Adrenal gland (tissue), 12 donors: ENCODE data around the gene SDHAF4. TPM values are rescaled to one million over a fixed set of nuclear protein-coding genes. Genes with fewer than 3 reads are reported as not detected.

Source experiments
- DNase-seq, 7 donors: peaks; one replicate each; pipeline ENCODE4 v3.0.0-alpha.2; 2019 to 2020
- H3K27ac ChIP-seq, 5 donors: fragments of 200-600 bp; sonication (generic) in 4 of 5; 1 replicate in 3 of 5; 2 replicates in 2 of 5; pipeline versions ENCODE4 v1.5.1 to v1.8.0; 2016 to 2020; ENCODE audit warnings: mild to moderate bottlenecking in 1 of 5
- H3K27me3 ChIP-seq: fragments of 200-600 bp; 2 replicates; pipeline ENCODE4 v1.8.0; 2021
- H3K36me3 ChIP-seq, 2 donors: fragments of 200-600 bp; replicated peaks in 1 of 2; 1 replicate in 1 of 2; 2 replicates in 1 of 2; pipeline versions ENCODE4 v1.5.1 to v1.8.0; 2018 to 2022
- H3K4me1 ChIP-seq, 2 donors: fragments of 200-600 bp; replicated peaks in 1 of 2; 1 replicate in 1 of 2; 2 replicates in 1 of 2; pipeline versions ENCODE4 v1.5.1 to v1.8.0; 2018 to 2021
- H3K4me3 ChIP-seq, 4 donors: fragments of 200-600 bp; sonication (generic) in 3 of 4; one replicate each; pipeline ENCODE4 v1.5.1; 2016 to 2018
- H3K9me3 ChIP-seq, 3 donors: fragments of 200-600 bp; sonication (generic) in 1 of 3; replicated peaks in 1 of 3; 1 replicate in 2 of 3; 2 replicates in 1 of 3; pipeline versions ENCODE4 v1.5.1 to v1.8.0; 2016 to 2021
- POLR2A ChIP-seq, 2 donors: fragments of 450-650 bp; IDR thresholded peaks; one replicate each; pipeline ENCODE4 v1.6.1; 2017; ENCODE audit warnings: antibody characterized with exemption in 2 of 2, mild to moderate bottlenecking in 2 of 2, moderate library complexity in 1 of 2
- WGBS, 4 donors: extraction: QIAGEN DNeasy Blood & Tissue Kit in 2 of 4; methylation state at CpG; one replicate each; pipeline versions ENCODE4 v1.1.5 to v1.1.7; 2013 to 2017; 5-methylcytosine and 5-hydroxymethylcytosine counted together
- intact Hi-C, 2 donors: fragments of 100-400 bp; cut with DNase I; formaldehyde crosslinking; loops; one replicate each; pipeline versions ENCODE4 v1.14.1 to v1.15.0; 2022 to 2023
- polyA plus RNA-seq, 3 donors: library from polyadenylated mRNA; stranded (reverse); fragments of 200-250 nt in 2 of 3; fragments of 350-450 nt in 1 of 3; fragmentation: Illumina TruSeq in 1 of 3; extraction: RNeasy Lipid Tissue Mini Kit (QIAGEN cat#74804) in 1 of 3; gene quantifications; one replicate each; pipeline ENCODE4 v1.2.3, GENCODE V29; 2013 to 2014
- total RNA-seq, 9 donors: library from RNA; depleted of rRNA in 4 of 9; stranded (reverse); fragments of >200 nt in 4 of 9; fragments of 120-200 nt in 1 of 9; fragmentation: NEBNext Ultra II Directional in 1 of 9; extraction: Animal tissue kit (Norgen Biotek cat#: 25700) in 1 of 9; gene quantifications; one replicate each; pipeline versions ENCODE4 v1.1.0 to v1.2.4, GENCODE V29; 2013 to 2023
- TF ChIP-seq, protein P1 (sequence below), 6 experiments: fragments of 450-650 bp in 4 of 6; fragments of 200-600 bp in 2 of 6; sonication (generic) in 1 of 6; IDR thresholded peaks; 1 replicate in 5 of 6; 2 replicates in 1 of 6; pipeline versions ENCODE4 v1.5.1 to v1.8.0; 2016 to 2021; ENCODE audit warnings: antibody characterized with exemption in 6 of 6, mild to moderate bottlenecking in 2 of 6, moderate library complexity in 1 of 6
- donor health status: healthy with polysubstance abuse.
- donor health status: Bipolar disorder and iron deficiency.
- donor health status: DM: yes; HTN: yes; CAD: no.
- donor health status: DM: no; HTN: no; CAD: no.
- donor health status: DM: no; HTN: no; CAD: no.
- donor health status: DM: yes; HTN: yes; CAD: no.

The SDHAF4 gene
- total and polyA plus RNA-seq, 12 donors = 4.2 to 47.2 (median 16.9) TPM

DNA sequence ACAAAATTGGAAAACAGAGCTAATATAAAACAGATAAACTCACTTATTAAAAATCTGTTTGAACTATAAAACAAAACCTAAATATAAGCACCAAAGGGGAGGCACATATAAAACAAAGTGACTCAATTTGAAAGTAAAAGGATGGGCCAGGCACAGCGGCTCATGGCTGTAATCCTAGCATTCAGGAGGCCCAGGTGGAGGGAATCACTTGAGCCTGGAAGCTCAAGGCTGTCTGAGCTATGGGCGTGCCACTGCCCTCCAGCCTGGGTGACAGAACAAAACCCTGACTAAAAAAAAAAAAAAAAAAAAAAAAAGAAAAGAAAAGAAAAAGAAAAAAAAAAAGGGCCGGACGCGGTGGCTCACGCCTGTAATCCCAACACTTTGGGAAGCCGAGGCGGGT lies 69.9 kb downstream of the SDHAF4 start:
- Histone ChIP-seq H3K4me1 (no peaks in the 10 kb centered on the region), H3K27ac (no peak overlapping the region), H3K9me3 (no peaks in the 10 kb centered on the region), H3K4me3 (no peak overlapping the region), H3K36me3 (no peaks in the 10 kb centered on the region), H3K27me3 (no peaks in the 10 kb centered on the region)
- DNase-seq = no peak
- TF ChIP-seq POLR2A (IDR thresholded peaks at IDR 0.05) = no peak
- TF ChIP-seq, protein P1, sequence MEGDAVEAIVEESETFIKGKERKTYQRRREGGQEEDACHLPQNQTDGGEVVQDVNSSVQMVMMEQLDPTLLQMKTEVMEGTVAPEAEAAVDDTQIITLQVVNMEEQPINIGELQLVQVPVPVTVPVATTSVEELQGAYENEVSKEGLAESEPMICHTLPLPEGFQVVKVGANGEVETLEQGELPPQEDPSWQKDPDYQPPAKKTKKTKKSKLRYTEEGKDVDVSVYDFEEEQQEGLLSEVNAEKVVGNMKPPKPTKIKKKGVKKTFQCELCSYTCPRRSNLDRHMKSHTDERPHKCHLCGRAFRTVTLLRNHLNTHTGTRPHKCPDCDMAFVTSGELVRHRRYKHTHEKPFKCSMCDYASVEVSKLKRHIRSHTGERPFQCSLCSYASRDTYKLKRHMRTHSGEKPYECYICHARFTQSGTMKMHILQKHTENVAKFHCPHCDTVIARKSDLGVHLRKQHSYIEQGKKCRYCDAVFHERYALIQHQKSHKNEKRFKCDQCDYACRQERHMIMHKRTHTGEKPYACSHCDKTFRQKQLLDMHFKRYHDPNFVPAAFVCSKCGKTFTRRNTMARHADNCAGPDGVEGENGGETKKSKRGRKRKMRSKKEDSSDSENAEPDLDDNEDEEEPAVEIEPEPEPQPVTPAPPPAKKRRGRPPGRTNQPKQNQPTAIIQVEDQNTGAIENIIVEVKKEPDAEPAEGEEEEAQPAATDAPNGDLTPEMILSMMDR (IDR thresholded peaks at IDR 0.05) = no peak
- 92 to 96% (median 94%) methylated on average over 8 of the region's 8 CpGs for WGBS, 4 donors
- intact Hi-C loops = no loop called here

DNA sequence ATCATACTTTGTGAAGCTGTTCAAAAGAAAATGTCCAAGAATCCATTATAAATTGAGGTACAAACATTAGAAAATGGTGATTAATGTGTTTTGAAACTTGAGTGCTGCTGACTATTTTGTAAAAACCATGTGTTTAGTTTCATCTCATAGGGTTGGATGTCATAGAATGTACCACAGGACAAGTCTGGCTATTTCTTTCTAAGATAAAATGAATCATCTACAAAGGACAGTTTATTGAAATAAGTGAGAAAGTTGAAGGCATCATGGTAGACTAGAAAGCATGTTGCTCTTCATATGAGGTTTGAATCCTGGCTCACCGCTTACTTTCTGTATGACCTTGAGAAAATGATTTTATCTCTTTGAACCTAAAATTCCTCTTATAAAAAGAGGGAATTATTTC lies 71.7 kb downstream of the SDHAF4 start:
- H3K9me3 ChIP-seq = no peaks in the 10 kb centered on the region
- no peak overlapping the region for H3K27ac ChIP-seq
- no peak for DNase-seq
- intact Hi-C loops = no loop called here
- no peaks in the 10 kb centered on the region for H3K4me1 ChIP-seq
- no peaks in the 10 kb centered on the region for H3K27me3 ChIP-seq
- no peaks in the 10 kb centered on the region for H3K36me3 ChIP-seq
- TF ChIP-seq, protein P1 (IDR thresholded peaks at IDR 0.05) = no peak
- TF ChIP-seq POLR2A (IDR thresholded peaks at IDR 0.05) = no peak
- 63 to 86% (median 72%) methylated on average over 1 of the region's 1 CpG for WGBS, 4 donors
- H3K4me3 ChIP-seq = no peak overlapping the region

Other genes with a start within 250 kb of the SDHAF4 start
- 10 to 100 TPM; 10.3 to 33.9 (median 15.3) TPM for gene FAM135A, start 153.4 kb upstream of the SDHAF4 start, total RNA-seq
- gene FAM135A, start 153.4 kb upstream of the SDHAF4 start, polyA plus RNA-seq = 1 to 10 TPM; 6.8 to 8.6 (median 7.4) TPM
- gene SMAP1, start 101.0 kb downstream of the SDHAF4 start, total RNA-seq = 10 to 100 TPM; 20.3 to 29.0 (median 24.2) TPM
- gene SMAP1, start 101.0 kb downstream of the SDHAF4 start, polyA plus RNA-seq = 10 to 100 TPM; 11.3 to 39.8 (median 13.6) TPM